ENCODE data around the gene TAP1.

Gene TAP1

DNA sequence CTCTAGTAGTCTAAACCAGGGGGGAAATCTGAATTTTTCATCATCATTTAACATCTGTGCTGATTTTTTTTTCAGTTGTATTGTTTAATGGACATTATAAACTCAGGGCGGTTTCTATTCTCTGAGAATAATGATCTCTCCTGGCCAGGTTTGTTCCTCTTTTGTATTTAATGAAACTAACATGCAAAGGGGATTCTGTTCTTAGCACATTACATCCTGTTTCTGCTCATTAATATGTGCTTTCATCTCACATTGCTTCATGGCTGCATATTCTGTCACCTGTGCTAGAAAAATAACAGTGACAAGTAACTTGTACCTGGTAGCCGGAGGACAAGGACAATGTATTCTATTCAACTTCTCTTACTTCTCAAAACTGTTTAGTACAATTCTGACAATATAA, 37.5 kb downstream of the TAP1 start:
- no peaks in the 10 kb centered on the region for H3K9me2 ChIP-seq (replicated peaks; ENCODE audit: insufficient read depth, low read length)
- peaks cover 12% of the 10 kb centered on the region; the same call in 1 of the 2 replicates for H3K79me2 ChIP-seq (ENCODE audit: insufficient read depth, low read length)
- peak overlapping the region; percentile 85 for H3K27ac ChIP-seq (ENCODE audit: low read depth, low read length)
- no peak for TF ChIP-seq EZH2phosphoT487 (conservative IDR thresholded peaks at IDR 0.05; ENCODE audit: low read length)
- TF ChIP-seq, protein P1, sequence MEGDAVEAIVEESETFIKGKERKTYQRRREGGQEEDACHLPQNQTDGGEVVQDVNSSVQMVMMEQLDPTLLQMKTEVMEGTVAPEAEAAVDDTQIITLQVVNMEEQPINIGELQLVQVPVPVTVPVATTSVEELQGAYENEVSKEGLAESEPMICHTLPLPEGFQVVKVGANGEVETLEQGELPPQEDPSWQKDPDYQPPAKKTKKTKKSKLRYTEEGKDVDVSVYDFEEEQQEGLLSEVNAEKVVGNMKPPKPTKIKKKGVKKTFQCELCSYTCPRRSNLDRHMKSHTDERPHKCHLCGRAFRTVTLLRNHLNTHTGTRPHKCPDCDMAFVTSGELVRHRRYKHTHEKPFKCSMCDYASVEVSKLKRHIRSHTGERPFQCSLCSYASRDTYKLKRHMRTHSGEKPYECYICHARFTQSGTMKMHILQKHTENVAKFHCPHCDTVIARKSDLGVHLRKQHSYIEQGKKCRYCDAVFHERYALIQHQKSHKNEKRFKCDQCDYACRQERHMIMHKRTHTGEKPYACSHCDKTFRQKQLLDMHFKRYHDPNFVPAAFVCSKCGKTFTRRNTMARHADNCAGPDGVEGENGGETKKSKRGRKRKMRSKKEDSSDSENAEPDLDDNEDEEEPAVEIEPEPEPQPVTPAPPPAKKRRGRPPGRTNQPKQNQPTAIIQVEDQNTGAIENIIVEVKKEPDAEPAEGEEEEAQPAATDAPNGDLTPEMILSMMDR (IDR thresholded peaks at IDR 0.05; ENCODE audit: insufficient read depth, low read length, poor library complexity, severe bottlenecking): no peak
- H3K9me3 ChIP-seq (ENCODE audit: insufficient read depth, low read length): no peaks in the 10 kb centered on the region
- peaks cover 11% of the 10 kb centered on the region; the same call in 1 of the 2 replicates for H3K36me3 ChIP-seq (ENCODE audit: low read length)
- no peaks in the 10 kb centered on the region for H4K20me1 ChIP-seq (ENCODE audit: low read depth, low read length)
- H2AFZ ChIP-seq (ENCODE audit: low read depth, low read length, severe bottlenecking): no peak overlapping the region
- H3F3A ChIP-seq (ENCODE audit: insufficient read depth): peaks cover 28% of the 10 kb centered on the region
- no peaks in the 10 kb centered on the region for H3K27me3 ChIP-seq (ENCODE audit: low read length)
- peak overlapping the region; percentile 61 for H3K4me2 ChIP-seq (ENCODE audit: low read depth, low read length, poor library complexity, severe bottlenecking)
- peak overlapping the region; percentile 61 for H3K9ac ChIP-seq (ENCODE audit: low read length)
- H3K4me3 ChIP-seq (ENCODE audit: insufficient read depth, low read length, poor library complexity, severe bottlenecking): peak overlapping the region; percentile 57

DNA sequence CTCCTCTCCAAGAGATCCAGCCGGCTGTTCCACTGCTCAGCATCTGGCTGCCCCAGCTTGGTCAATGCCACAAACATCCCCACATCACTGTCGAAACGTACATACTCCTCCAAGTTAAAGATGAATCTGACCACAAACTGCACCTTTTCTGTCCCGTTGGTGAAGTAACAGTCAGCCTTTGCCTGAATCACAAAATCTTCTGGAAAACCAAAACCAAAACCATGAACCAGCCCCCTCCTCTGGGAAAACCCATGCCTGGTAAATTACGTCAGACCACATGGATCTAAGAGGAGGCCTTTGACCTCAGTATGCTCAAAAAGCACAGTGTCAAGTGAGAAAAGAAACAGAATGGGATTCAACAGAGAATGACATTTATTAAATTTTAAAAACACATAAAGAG, 38.4 kb downstream of the TAP1 start:
- Histone ChIP-seq H3K4me3 (ENCODE audit: insufficient read depth, low read length, poor library complexity, severe bottlenecking) (peak overlapping the region; percentile 45), H3F3A (ENCODE audit: insufficient read depth) (peaks cover 26% of the 10 kb centered on the region), H3K9ac (ENCODE audit: low read length) (peak overlapping the region; percentile 61), H3K9me2 (replicated peaks; ENCODE audit: insufficient read depth, low read length) (no peaks in the 10 kb centered on the region), H3K27me3 (ENCODE audit: low read length) (no peaks in the 10 kb centered on the region), H3K79me2 (ENCODE audit: insufficient read depth, low read length) (peaks cover 12% of the 10 kb centered on the region; the same call in 1 of the 2 replicates), H3K4me2 (ENCODE audit: low read depth, low read length, poor library complexity, severe bottlenecking) (peak overlapping the region; percentile 61), H3K9me3 (ENCODE audit: insufficient read depth, low read length) (no peaks in the 10 kb centered on the region), H3K36me3 (ENCODE audit: low read length) (peaks cover 14% of the 10 kb centered on the region; the same call in 1 of the 2 replicates), H2AFZ (ENCODE audit: low read depth, low read length, severe bottlenecking) (no peak overlapping the region), H3K27ac (ENCODE audit: low read depth, low read length) (peak overlapping the region; percentile 85), H4K20me1 (ENCODE audit: low read depth, low read length) (no peaks in the 10 kb centered on the region)
- TF ChIP-seq, protein P1 (IDR thresholded peaks at IDR 0.05; ENCODE audit: insufficient read depth, low read length, poor library complexity, severe bottlenecking): no peak
- TF ChIP-seq EZH2phosphoT487 (conservative IDR thresholded peaks at IDR 0.05; ENCODE audit: low read length): no peak

DNA sequence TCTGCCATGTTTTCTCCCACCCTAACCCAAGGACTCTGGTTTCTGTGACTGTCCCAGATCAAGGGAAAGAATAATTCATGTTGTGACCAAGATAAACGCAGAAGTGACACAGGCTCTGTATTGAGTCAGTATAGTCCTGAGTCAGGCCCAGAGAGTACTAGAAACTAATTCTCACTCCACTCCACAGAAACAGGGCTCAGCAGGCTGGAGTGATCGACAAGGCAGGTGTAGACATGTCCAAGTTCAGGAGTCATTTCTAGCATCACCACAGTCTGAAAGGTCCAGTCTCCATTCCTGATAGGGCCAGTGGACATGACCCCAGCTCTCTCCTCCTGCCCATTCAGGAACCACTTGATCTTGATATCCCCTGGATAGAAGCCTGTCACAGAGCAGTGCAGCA, 39.4 kb downstream of the TAP1 start:
- TF ChIP-seq, protein P1 (IDR thresholded peaks at IDR 0.05; ENCODE audit: insufficient read depth, low read length, poor library complexity, severe bottlenecking): no peak
- TF ChIP-seq EZH2phosphoT487 (conservative IDR thresholded peaks at IDR 0.05; ENCODE audit: low read length): no peak
- no peak overlapping the region for H3K4me3 ChIP-seq (ENCODE audit: insufficient read depth, low read length, poor library complexity, severe bottlenecking)
- peak overlapping the region; percentile 61 for H3K4me2 ChIP-seq (ENCODE audit: low read depth, low read length, poor library complexity, severe bottlenecking)

More for the DNA sequence above, 39.4 kb downstream of the TAP1 start:
- H3K9me3 ChIP-seq (ENCODE audit: insufficient read depth, low read length): no peaks in the 10 kb centered on the region
- no peaks in the 10 kb centered on the region for H4K20me1 ChIP-seq (ENCODE audit: low read depth, low read length)
- H3K27ac ChIP-seq (ENCODE audit: low read depth, low read length): peak overlapping the region; percentile 85
- peaks cover 14% of the 10 kb centered on the region; the same call in 1 of the 2 replicates for H3K36me3 ChIP-seq (ENCODE audit: low read length)
- no peaks in the 10 kb centered on the region for H3K9me2 ChIP-seq (replicated peaks; ENCODE audit: insufficient read depth, low read length)
- H3K27me3 ChIP-seq (ENCODE audit: low read length): no peaks in the 10 kb centered on the region
- no peak overlapping the region for H3K9ac ChIP-seq (ENCODE audit: low read length)
- H3F3A ChIP-seq (ENCODE audit: insufficient read depth): peaks cover 31% of the 10 kb centered on the region
- peaks cover 12% of the 10 kb centered on the region; the same call in 1 of the 2 replicates for H3K79me2 ChIP-seq (ENCODE audit: insufficient read depth, low read length)
- no peak overlapping the region for H2AFZ ChIP-seq (ENCODE audit: low read depth, low read length, severe bottlenecking)

Measured in SU-DHL-6 (cell line).